Measurements from ENCODE around the gene RELA.
"Not testable (repeated sequence)": the region's sequence is repeated elsewhere in the genome, so short reads cannot be mapped to it uniquely, and the experiment has no call there.

The RELA gene

DNA sequence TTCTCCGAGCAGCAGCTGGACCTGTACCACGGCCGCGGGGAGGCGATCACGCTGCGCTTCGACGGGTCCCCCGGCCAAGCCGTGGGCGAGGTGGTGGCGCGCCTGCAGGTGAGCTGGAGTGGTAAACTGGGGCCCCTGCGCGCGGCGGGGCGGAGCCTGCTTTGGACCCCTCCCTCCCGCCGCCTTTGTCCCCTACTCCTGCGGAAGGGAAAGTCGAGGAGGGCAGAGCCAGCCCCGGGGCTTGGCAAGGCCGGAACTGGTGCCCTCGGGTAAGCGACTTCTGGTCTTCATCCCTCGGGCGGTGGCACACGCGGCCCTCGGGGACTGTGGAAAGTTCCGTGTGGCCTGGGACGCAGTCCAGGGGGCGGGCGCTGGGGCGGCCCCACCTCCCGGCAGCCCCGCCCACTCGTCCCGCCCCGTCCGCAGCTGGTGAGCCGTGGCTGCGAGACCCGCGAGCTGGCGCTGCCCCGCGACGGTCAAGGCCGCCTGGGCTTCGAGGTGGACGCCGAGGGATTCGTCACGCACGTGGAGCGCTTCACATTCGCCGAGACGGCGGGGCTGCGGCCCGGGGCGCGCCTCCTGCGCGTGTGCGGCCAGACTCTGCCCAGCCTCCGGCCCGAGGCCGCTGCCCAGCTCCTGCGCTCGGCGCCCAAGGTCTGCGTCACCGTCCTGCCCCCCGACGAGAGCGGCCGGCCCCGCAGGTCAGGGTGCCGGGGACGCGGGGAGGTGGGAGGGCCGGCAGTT lies 15.6 kb downstream of the RELA start:
- no peak for DNase-seq

DNA sequence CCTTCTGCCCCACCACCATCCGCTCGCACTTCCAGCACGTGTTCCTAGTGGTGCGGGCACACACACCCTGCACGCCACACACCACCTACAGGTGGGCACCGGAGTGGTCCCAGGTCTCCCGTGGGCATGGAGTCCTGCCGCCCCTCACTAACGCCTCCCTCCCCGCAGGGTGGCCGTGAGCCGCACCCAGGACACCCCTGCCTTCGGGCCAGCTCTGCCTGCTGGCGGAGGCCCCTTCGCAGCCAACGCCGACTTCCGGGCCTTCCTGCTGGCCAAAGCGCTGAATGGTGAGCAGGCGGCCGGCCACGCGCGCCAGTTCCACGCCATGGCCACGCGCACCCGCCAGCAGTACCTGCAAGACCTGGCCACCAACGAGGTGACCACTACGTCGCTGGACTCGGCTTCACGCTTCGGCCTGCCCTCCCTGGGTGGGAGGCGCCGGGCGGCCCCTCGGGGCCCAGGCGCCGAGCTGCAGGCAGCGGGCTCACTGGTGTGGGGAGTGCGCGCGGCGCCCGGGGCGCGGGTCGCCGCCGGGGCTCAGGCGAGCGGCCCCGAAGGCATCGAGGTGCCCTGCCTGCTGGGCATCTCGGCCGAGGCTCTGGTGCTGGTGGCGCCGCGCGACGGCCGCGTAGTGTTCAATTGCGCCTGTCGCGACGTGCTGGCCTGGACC lies 16.3 kb downstream of the RELA start:
- DNase-seq, result no peak

DNA sequence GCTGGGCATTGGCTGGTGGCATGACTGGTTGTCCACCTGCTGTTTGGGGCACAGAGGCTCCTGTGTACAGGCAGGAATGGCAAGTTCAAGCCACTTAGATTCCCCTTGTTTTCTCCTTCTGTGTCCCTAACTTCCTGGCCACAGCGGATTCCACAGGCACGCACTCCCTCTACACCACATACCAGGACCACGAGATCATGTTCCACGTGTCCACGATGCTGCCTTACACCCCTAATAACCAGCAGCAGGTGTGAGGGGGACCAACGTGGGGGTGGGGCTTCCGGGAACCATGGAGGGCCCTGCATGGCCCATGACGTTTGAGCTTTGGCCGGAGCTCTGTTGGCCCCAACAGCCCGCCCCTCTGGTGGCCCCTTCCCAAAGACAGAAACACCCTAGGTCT lies 17.0 kb downstream of the RELA start:
- no peak for DNase-seq

DNA sequence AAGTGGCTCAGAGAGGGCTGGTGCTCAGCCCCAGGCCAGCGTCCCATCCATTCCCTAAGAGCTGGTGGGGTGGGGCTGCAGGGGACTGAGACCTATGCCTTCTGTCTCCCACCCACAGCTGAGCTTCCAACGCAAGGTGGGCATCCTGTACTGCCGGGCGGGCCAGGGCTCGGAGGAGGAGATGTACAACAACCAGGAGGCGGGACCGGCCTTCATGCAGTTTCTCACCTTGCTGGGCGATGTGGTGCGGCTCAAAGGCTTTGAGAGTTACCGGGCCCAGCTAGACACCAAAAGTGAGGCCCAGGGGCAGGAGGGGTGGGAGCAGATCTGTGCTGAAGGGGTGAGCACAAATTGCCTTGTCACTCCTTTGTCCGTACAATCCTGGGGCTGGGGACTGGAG lies 17.9 kb downstream of the RELA start:
- no peak for DNase-seq

DNA sequence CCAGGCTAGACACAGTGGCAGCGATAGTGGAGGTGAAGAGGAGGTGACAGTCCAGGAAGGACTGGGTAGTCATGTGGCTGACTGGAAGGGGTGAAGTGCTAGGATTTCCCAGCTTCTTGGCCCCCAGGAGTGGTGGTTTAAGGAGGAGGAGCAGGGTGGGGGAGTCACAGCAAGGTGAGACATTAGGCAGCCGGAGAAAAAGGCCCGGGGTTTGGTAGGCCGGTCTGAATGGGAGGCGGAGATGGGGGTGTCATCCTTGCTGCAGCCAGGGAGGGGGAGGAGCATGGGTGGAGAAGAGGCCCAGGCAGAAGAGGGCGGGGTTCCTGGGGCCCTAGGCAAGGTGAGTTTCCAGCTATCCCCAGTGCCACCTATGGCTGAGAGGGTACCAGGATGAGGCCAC lies 18.7 kb downstream of the RELA start:
- DNase-seq, result no peak

DNA sequence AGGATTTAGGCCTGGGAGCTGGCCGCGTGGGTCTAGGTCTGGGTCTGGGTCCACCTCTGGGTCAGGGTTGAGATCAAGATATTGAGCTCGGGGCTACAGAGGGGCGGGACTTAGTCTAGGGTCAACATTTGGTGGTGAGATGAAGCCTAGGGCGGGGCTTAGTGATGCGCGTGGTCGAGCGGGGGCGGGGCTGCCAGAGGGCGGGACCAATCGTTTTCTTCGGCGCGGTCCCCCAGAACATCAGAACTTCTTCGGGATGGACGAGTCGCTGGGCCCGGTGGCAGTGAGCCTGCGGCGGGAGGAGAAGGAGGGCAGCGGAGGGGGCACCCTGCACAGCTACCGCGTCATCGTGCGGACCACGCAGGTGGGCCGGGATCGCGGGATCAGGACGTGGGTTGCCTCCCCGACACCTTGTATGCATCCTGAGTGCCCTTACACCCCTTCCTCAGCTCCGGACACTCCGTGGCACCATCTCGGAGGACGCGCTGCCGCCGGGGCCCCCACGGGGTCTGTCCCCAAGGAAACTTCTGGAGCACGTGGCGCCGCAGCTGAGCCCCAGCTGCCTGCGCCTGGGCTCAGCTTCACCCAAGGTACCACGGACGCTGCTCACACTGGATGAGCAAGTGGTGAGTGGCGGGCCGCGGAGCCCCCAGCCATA lies 20.6 kb downstream of the RELA start:
- no peak for DNase-seq

DNA sequence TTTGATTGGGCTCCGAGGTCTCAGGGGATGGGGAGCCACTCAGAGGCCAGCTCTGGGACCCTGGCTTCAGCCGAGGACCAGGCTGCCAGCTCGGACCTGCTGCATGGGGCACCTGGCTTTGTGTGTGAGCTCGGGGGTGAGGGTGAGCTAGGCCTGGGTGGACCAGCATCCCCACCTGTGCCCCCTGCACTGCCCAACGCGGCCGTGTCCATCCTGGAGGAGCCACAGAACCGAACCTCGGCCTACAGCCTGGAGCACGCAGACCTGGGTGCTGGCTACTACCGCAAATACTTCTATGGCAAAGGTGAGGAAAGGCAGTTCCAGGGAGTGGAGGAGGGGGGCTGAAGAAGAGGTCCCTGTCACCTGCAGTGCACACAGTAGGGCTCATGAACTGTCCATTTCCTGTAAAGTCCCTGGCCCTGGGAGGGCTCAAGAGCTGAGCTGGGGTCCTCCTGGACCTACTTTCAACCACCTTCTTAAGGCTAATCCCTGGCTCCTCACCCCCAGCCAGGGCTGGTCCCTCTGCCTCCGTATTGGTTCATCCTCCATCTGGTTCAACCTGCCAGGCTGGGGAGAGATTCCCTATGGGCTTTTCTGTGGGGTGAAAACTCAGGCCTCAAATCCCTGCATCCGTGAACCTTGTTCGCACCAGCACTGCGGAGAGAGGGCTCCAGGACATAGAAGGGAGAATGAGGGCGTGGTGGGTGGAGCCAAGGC lies 21.3 kb downstream of the RELA start:
- DNase-seq, result no peak

DNA sequence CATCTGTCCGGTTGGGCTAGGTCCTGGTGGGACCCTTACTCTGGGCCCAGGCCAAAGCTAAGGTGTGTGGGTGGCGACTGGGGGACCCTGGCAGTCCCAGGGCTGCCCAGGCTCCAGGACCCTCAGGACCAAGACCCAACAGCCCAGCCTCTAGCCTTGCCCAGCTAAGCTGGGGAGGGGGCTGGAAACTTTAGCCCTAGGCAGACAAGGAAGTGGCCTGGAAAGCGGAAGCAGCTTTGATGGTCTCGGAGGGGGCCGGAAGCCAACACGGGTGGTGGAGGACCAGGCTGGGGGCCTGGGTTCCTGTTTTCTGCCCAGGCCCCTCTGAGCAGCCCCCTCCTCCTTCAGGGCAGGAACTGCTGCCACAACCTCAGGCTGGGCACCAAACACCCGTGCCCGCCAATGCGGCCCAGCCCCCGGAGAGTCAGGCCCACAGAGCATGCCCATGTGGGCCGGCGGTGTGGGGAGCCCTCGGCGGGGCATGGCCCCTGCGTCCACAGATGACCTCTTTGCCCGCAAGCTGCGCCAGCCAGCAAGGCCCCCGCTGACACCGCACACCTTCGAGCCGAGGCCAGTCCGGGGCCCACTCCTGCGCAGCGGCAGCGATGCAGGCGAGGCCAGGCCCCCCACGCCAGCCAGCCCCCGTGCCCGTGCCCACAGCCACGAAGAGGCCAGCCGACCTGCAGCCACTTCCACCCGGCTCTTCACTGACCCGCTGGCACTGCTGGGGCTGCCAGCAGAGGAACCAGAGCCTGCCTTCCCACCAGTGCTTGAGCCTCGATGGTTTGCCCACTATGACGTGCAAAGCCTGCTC lies 22.0 kb downstream of the RELA start:
- peak; percentile 55 for DNase-seq

DNA sequence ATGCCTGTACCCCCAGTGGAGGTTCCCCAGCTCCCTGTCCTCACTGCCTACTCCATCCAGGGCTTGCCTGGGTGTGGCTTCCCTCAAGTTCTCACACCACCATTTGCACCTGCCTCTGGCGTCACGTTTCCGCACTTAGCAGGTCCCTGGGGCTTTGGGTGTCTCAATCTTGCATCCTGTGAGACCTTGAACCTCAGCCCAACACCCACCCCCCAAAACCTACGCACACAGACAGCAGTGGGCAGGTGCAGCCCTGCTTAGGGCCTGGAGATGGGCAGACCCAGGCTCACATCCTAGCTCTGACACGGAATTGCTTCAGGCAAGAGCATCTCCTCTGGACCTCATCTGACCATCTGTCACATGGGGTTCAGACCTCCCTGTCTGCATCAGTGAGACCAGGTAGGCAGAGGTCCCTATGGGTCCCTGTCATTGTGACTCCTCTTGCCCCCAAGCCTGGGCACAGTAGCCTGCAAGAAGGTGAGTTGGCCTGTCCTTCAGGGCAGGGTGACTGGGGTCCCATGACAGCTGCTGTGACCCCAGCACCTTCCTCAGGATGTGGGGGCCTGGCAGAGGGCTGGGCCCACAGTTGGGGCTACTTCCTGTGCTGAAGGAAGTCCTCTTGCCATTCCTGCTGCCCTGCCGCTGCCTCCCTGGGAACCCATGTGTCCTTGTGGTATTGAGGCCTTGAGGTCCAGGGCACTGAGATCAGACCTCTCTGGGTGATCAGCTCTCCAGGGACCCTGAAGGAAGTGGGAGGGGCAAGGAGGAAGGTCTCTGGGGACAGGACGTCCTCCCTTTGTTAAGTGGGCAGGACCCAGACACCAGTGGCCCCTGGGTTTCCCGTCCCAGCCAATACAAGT lies 22.9 kb downstream of the RELA start:
- DNase-seq, result peak; percentile 8

DNA sequence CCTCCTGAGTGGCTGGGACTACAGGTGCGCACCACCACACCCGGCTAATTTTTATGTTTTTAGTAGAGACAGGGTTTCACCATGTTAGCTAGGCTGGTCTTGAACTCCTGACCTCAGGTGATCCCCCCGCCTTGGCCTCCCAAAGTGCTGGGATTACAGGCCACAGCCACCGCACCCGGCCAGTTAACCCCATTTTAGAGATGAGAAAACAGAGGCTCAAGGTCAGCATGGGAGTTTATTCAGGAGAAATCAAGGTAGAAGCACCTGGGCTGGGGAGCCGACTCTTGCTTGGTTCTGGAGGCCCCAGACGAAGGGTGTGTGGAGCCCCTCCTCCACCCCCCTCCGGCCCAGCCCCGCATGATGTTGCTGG lies 23.5 kb downstream of the RELA start:
- not testable (repeated sequence) for DNase-seq

DNA sequence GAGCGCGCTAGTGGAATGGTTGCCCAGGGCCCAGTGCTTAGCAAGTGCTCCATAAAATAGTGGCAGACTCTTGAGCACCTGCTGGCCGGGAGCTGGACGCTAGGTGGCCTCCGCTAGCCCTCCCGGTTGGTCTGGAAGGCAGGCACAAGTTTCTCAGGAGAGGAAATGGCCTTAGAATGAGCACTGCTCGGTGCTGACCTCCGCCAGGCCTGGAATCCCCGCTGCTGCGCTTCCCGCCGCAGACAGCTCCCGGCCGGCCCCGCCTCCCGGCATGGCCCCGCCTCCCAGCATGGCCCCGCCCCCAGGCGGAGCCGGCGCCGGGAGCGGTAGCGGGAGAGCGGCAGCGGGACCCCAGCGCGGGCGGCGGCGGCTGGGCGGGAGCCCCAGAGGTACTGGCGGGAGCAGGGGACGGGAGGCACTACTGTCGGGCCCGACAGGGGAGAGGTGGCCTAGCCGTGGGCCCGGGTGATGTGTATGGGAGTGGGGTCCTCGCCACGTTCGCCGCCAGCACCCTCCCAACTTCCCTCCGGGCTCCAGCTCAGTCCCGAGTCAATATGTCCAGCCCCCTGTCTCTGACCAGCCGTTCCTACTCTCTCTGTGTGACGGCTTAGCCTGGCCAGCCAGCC lies 24.8 kb downstream of the RELA start, which contains the start of gene SIPA1:
Gene SIPA1, plus strand, starts transcription at position 308 of the 626 bp plus-strand sequence. CDS start 2,821 bp downstream, outside the sequence.
- DNase-seq, result peak; percentile 89

DNA sequence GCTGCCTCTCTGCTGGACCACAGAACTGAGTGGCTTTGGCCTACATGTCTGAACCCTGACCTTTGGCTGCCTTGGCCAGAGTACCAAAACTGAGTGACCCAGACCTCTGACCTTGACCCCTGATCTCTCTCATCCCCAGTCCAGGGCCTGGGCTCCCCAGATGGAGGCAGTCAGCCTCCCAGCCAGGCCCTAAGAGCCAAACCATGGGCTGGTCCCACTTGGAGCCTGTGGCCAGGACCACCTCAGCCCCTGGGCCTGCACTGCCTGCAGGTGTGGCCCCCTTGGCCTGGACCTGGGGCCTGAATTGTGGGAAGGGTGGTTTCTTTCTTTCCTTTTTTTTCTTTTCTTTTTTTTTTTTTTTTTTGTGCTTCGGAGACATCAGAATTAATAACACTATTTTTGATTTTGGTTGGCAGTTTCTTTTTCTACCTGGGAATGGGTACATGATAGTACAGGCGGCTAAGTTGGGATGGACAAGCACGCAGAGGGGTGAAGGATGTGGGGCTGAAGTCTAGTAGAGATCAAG lies 25.6 kb downstream of the RELA start:
- DNase-seq, result no peak

DNA sequence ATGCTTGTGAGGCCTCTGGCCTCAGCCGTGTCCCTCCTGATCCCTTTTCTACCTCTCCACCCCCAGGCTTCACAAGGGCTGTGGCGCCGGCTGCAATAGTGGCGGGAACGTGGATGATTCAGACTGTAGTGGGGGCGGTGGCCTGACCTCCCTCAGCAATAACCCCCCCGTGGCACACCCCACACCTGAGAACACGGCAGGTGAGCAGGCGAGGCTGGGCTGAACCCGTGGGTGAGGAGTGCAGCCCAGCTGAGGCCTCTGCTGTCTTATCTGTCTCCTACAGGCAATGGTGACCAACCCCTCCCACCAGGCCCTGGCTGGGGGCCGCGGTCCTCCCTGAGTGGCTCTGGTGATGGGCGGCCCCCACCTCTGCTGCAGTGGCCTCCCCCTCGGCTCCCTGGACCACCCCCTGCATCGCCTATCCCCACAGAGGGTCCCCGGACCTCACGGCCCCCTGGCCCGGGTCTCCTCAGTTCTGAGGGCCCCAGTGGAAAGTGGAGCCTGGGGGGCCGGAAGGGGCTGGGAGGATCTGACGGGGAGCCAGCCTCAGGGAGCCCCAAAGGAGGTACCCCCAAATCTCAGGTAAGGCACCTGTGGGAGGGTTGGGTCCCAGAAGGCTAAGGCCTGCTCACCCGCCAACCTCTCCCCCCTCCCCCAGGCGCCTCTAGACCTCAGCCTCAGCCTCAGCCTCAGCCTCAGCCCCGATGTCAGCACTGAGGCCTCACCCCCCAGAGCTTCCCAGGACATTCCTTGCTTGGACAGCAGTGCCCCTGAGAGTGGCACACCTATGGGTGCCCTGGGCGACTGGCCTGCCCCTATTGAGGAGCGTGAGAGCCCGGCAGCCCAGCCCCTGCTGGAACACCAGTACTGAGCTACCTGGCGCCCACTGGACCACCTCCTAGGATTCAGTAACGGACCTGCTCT lies 26.3 kb downstream of the RELA start:
- no peak for DNase-seq

DNA sequence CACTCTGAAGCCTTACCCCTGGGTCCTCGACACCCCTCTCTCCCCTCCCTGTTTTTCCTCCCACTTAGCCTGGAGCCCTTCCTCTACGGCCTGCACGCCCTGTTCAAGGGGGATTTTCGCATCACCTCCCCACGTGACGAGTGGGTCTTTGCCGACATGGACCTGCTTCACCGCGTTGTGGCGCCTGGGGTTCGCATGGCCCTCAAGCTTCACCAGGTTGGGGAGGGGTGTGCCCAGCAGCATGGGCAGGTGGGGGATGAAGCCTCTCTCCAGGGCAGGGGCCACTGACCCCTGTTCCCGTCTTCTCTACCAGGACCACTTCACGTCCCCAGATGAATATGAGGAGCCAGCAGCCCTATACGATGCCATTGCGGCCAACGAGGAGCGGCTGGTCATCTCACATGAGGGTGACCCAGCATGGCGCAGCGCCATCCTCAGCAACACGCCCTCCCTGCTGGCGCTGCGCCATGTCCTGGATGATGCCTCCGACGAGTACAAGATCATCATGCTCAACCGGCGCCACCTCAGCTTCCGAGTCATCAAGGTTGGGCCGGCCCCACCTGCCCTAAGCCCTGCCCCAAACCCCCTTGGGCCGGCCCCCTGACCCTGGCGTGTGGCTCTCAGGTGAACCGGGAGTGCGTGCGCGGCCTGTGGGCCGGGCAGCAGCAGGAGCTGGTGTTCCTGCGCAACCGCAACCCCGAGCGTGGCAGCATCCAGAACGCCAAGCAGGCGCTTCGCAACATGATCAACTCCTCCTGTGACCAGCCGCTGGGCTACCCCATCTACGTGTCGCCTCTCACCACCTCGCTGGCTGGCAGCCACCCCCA lies 27.6 kb downstream of the RELA start:
- no peak for DNase-seq

DNA sequence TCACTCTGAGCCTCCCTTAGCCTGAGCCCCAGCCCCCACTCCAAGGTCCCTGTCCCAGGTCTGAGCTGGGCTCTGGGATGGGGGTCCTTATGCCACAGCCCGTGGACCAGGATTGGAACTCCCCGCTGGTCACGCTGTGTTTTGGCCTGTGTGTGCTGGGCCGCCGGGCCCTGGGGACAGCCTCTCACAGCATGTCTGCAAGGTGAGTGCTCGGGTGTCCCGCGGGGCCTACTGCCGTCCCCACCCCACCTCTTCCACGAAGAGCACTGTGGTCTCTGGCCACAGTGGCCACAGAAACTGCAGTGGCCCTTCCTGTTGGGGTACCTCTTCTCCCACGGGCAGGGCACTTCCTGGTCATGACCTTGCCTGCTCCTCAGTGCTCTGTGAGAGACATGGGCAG lies 28.3 kb downstream of the RELA start:
- DNase-seq, result no peak

DNA sequence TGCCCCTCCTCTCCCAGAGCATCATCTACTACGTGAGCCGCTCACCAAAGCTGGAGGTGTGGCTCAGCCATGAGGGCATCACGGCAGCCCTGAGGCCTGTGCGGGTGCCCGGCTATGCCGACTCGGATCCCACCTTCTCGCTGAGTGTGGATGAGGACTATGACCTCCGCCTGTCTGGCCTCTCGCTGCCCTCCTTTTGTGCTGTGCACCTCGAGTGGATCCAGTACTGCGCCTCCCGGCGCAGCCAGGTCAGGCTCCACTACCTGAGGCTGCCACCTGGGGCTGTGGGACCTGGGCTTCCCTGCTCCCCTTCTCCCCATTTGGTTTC lies 28.6 kb downstream of the RELA start:
- no peak for DNase-seq

DNA sequence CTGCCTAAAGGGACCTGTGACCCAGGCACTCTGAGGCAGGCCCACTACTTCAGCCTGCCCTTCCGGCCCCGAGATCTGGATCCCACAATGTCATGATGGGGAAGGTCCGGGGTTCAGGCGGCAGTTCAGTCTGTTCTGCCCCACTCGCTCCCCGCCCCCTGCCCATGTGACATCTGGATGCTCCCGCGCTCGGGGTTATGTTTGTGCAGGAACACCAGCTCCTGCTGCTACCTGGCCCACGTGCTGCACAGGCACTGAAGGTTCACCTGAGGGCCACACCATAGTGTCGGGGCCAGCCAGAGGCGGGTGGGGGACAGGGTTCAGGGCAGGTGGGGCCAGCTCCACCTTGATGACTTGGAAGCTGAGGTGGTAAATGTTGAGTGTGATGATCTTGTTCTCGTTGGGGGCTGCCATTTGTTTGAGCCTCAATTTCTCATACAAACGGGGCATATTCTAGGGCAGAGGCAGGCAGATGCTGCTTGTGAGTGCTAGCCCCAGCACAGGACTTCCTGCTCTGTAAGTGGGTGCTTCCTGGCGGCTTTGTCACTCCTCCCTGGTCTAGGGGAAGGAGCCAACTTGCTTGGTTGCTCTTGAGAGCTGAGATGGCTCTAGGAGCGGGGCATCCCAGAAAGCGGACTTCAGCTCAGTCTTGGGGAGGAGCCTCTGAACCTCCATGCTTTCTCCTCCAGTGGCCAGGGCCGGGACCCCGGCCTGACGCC lies 29.2 kb downstream of the RELA start:
- DNase-seq, result no peak

DNA sequence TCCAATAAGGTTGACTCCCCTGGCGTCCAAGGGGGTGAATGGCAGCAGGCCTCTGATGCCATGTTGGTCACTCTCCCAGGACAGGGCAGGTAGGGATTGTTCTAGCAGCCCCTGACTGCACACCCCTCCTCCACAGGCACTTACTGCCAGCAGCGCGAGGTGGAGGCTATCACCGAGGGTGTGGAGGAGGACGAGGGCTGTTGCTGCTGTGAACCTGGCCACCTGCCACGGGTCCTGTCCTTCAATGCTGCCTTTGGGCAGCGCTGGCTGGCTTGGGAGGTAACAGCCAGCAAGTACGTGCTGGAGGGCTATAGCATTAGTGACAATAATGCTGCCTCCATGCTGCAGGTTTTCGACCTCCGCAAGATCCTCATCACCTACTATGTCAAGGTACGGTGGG lies 32.5 kb downstream of the RELA start:
- DNase-seq, result no peak
